ENCODE results near the gene CDH23.

CDH23 gene

DNA sequence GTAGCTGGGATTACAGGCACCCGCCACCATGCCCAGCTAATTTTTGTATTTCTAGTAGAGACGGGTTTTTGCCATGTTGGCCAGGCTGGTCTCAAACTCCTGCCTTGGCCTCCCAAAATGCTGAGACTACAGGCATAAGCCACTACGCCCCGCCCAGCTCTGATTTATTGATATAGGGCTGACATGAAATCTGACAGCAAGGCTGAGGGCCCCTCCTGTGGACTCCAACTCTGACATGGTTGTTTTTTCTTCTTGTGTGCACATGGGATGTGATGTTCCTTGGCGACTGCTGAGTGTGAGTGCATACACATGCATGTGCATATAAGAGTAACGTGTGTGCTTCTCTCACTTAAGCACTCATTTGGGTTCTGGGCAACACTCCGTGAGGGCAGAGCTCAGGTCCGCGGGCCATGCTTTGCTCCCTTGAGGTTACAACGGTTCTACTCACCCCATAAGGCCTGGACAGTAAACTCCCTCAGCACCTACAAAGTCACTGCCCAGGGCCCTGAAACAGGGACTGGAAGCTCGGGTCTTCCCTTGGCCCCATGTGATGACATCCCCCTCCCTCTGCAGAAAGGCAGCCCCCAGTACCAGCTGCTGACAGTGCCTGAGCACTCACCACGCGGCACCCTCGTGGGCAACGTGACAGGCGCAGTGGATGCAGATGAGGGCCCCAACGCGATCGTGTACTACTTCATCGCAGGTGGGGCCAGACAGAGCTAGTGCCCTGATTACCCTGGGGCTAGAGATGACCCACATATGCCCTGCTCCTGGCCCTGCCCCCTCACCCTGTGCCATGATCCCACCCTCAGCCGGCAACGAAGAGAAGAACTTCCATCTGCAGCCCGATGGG is 410.2 kb downstream of the CDH23 start:
- no peak for DNase-seq

- DNase-seq = no peak
Observed at GRCh38 chr10:71807557-71808510, 411.1 kb downstream of the CDH23 start.

DNA sequence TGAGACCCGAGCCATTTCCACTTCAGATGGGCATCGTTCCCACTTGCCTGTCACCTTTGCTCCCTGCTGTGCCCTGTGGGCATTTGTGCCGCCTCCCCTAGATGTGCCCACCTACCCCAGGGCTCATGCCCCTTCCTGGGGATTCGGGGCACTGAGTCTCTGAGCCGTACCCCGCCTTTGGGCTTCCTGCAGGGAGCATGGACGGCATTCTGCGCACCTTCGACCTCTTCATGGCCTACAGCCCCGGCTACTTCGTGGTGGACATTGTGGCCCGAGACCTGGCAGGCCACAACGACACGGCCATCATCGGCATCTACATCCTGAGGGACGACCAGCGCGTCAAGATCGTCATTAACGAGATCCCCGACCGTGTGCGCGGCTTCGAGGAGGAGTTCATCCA is 412.9 kb downstream of the CDH23 start:
- no peak for DNase-seq

DNA sequence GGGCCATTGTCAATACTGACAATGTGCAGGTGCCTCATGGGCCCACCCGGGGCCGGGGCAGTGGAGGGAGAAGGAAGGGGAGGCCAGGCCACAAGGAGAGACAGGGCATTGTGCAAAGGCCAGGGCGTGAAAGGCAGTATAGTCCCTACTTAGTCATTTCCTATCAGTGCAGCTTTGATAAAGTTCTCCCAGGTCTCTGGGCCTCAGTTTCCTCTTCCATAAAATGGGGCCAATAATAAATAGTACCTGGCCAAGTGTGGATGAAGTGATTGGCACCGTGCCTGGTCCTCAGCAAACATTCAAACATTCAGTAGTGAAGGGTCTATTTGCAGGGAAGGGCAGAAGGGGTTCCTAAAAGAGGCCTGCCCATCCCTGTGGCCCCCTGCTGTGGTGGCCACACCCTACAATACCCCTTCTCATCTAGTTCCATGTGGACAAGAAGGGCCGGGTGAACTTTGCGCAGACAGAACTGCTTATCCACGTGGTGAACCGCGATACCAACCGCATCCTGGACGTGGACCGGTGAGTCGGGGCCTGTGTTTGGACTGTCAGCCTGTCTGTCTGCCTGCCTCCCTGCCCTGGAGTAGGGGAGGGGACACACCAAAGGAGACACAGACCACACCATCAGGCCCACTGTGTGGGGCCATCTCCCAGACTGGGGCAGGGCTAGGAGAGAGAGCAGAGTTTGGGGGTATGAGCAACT is 413.5 kb downstream of the CDH23 start:
- DNase-seq = no peak

DNA sequence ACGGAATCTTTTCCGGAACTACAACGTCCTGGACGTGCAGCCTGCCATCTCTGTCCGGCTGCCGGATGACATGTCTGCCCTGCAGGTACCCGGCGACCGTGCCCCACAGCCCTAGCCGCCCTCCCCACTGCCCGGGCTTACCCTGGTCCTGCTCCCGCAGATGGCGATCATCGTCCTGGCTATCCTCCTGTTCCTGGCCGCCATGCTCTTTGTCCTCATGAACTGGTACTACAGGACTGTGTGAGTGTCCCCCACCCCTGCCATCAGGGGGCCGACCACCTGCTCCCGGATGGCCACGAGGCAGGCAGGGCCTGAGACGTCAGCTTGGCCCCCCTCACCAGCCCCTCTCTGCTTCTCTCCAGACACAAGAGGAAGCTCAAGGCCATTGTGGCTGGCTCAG is 414.6 kb downstream of the CDH23 start:
- no peak for DNase-seq

GRCh38 chr10:71812016-71812912 is 415.5 kb downstream of the CDH23 start:
- peak; percentile 77 for DNase-seq

DNA sequence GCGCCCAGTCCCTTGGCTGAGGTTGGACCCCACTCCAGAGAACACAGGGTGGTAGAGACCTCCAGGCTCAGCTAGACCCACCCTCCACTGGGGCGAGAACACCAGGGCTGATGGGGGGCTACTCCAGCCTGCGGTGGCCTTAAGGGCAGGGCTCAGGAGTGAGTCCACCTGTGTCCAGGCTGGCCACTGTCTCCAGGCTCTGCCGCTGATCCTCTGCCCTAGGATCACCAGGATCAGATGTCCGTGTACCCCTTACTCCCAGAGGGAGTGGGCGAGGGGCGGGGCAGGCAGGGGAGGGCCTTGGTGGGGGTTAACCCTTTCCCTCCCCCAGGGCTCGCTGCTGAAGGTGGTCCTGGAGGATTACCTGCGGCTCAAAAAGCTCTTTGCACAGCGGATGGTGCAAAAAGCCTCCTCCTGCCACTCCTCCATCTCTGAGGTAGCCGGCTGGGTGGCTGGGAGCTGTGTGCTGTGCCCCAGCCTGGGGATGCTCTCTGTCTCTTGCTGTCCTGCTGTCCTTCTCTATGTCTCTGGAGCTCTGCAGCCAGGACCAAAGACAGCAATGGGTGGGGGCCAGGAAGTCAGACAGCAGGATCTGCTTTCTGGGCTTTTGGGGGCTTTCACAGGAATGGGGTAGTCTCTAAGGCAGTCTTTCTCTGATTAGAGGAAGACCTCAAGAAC is 416.3 kb downstream of the CDH23 start:
- no peak for DNase-seq

DNA sequence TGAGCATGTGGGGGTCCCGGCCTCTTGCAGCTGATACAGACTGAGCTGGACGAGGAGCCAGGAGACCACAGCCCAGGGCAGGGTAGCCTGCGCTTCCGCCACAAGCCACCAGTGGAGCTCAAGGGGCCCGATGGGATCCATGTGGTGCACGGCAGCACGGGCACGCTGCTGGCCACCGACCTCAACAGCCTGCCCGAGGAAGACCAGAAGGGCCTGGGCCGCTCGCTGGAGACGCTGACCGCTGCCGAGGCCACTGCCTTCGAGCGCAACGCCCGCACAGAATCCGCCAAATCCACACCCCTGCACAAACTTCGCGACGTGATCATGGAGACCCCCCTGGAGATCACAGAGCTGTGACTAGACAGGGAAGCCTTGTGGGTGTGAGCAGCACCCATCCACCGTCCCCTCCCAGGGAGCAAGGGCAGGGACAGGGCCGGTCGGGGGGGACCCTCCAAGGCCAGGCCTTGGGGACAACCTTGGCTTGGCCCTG is 418.2 kb downstream of the CDH23 start:
- DNase-seq = no peak

DNA sequence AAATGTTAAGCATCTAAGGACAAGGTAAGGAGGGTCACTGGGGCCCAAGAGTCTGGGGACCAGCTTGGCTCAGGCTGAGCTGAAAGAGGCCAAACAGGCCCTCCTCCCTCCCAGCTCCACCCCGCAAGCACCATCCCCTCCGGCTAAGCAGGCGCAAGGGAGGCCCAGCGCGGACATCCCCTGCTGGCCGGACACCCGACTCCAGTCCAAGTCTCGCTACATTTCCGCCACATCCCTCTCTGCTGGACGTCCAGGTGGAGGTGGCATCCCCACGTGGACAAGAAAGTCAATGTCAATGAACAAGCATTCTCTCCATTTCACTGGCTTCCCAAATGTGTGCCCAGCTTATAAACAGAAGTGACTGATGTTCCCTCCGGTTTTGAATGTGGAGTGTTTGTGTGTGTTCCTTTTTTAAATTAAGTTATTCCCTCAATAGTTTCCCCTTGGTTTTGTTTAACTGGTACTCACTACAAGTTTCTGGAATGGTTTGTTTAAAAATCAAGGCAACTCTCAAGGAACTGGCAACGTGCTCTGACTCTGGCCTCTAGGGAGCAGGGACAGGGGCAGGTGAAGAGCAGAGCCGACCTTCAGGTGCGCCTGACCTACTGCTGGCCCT is 418.9 kb downstream of the CDH23 start:
- DNase-seq = no peak

GRCh38 chr10:71816421-71816851 is 419.7 kb downstream of the CDH23 start:
- no peak for DNase-seq

DNA sequence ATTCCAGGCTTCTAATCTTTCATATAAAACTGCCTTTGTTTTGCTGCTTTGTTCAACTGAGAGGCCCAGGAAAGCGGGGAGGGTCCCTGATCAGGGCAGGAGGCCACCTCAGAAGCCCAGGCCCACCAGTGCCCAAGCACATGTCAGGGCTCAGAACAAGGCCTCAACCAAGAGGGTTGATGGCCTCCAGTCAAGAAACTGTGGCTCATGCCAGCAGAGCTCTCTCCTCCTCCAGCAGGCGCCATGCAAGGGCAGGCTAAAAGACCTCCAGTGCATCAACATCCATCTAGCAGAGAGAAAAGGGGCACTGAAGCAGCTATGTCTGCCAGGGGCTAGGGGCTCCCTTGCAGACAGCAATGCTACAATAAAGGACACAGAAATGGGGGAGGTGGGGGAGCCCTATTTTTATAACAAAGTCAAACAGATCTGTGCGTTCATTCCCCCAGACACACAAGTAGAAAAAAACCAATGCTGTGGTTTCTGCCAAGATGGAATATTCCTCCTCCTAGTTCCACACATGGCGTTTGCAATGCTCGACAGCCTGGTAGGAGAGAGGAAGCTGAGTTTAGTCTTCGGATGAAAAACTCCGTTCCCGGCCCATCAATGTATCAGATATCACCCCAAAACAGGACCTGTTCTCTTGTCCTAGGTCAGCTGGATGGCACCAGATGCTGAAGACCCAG is 420.4 kb downstream of the CDH23 start:
- no peak for DNase-seq

DNA sequence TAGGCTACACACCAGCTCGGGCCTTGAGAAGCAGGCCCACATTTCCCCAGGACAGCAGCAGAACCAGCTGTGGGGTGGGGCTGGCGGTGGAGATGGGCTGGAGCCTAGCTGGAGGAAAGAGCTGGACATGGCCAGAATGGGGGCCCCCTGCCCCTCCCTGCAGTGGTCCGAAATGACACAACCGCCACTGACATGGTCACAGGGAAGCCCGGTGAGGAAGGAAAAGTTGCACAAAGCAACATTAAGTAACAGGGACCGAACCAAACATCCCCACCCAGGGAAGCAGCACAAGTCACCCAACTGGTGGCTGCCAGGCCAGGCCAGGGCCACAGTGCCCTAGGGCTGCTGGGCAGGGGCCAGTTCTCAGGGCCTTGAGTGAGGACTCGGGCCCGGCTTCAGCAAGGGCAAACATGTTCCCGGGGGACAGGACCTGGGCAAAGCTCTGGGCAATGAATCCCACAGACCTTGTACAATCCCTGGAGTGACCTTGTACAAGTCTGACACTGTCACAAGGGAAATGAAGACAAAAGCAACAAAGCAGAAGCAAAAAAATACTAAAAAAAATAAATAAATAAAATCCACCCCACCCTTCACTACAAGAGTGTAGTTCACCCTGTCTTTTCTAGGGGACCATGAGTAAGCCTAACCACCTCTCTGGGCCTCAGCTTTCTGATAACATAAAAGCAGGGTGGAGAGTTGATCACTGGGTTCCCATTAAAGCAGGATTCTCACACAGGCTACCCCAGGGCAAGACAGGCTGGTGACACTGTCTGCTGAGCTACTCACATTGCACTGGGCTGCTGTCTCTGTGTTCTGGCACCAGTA is 421.3 kb downstream of the CDH23 start:
- DNase-seq = no peak

DNA sequence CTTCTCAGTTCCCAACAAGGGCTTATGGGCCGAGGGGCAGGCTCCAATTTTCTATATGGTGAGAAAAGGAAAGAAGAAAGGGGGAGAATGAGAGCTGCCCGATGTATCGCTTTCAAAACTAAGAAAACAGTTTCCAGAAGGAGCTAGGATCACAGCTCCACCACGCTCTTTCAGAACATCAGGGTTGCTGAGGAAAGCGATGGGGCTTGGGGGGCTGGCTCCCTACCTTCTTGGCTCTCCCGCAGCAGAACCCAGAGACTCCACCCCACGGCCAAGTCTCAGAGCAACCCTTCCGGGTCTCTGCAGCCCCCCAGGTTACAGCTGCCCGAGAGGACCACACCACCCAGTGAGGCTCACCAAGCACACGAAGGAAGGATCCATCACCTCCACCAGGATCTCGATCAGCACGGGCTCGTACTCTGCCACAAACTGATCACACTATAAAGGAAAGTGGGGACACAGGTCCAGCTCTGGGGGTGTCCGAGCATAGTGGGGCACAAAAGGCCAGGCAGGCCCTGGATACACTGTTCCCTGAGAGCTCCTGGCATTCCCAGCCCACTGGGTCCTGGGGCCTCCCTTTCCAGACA is 422.0 kb downstream of the CDH23 start:
- no peak for DNase-seq

- DNase-seq = no peak
Observed at GRCh38 chr10:71819441-71819861, 422.7 kb downstream of the CDH23 start.

GRCh38 chr10:71819985-71820384 is 423.3 kb downstream of the CDH23 start:
- no peak for DNase-seq

DNA sequence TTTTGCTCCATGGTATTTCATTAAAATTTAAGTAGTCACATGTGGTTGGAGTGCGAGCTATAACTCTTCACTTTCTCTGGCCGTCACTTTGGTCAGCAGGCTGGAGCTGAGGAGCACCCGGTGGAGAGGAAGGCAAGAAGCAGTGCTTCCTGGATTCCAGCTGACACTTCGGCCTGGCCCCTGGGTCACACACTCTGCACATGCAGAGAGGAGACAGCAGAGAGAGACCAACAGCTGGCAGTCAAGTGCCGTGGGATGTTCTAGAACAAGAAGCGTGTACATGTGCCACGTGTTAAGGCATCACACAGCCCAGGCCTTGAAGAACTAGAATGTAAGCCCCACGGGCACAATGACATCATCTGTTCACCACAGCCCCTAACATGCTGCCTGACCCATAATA is 424.2 kb downstream of the CDH23 start:
- DNase-seq = no peak

GRCh38 chr10:71821909-71822763 is 425.4 kb downstream of the CDH23 start:
- DNase-seq = no peak

GRCh38 chr10:71823356-71823755 is 426.6 kb downstream of the CDH23 start:
- DNase-seq = no peak
